Esophagus (tissue), 2 donors: ENCODE results near the gene SERHL2. TPM values are rescaled to one million over a fixed set of nuclear protein-coding genes. Genes with fewer than 3 reads are reported as not detected.
"Not testable (repeated sequence)": the region's sequence is repeated elsewhere in the genome, so short reads cannot be mapped to it uniquely, and the experiment has no call there.

Experiments used
- H3K27ac ChIP-seq, 2 donors: one replicate each; pipeline ENCODE4 v1.5.1; 2013; ENCODE audit warnings: low read depth in 2 of 2, mild to moderate bottlenecking in 2 of 2, inconsistent platforms in 1 of 2, low read length in 1 of 2, moderate library complexity in 1 of 2
- H3K27me3 ChIP-seq, 2 donors: one replicate each; pipeline ENCODE4 v1.6.1; 2013; ENCODE audit warnings: low read length in 2 of 2, control low read depth in 1 of 2, mild to moderate bottlenecking in 1 of 2; ENCODE audit not compliant: insufficient read depth in 2 of 2, control insufficient read depth in 1 of 2
- H3K36me3 ChIP-seq, 2 donors: one replicate each; pipeline ENCODE4 v1.6.1; 2013; ENCODE audit warnings: low read length in 1 of 2; ENCODE audit not compliant: control insufficient read depth in 2 of 2, insufficient read depth in 2 of 2
- H3K4me1 ChIP-seq, 2 donors: one replicate each; pipeline ENCODE4 v1.6.1; 2013; ENCODE audit warnings: low read length in 1 of 2; ENCODE audit not compliant: control insufficient read depth in 2 of 2, insufficient read depth in 2 of 2
- H3K4me3 ChIP-seq, 2 donors: one replicate each; pipeline ENCODE4 v1.5.1; 2013; ENCODE audit warnings: low read length in 2 of 2, mild to moderate bottlenecking in 2 of 2, low read depth in 1 of 2, moderate library complexity in 1 of 2
- H3K9me3 ChIP-seq, 2 donors: one replicate each; pipeline ENCODE4 v1.6.1; 2013; ENCODE audit warnings: mild to moderate bottlenecking in 2 of 2, low read depth in 1 of 2, low read length in 1 of 2, moderate library complexity in 1 of 2; ENCODE audit not compliant: control insufficient read depth in 2 of 2, insufficient read depth in 1 of 2
- WGBS, 2 donors: extraction: QIAGEN DNeasy Blood & Tissue Kit; methylation state at CpG; one replicate each; pipeline ENCODE4 v1.1.7; 2013; 5-methylcytosine and 5-hydroxymethylcytosine counted together
- polyA plus RNA-seq, 2 donors: library from polyadenylated mRNA; stranded (reverse); fragments of 200-250 nt; gene quantifications; one replicate each; pipeline ENCODE4 v1.2.3, GENCODE V29; 2013
- donor health status: healthy with polysubstance abuse.
- donor health status: Bipolar disorder and iron deficiency.

The SERHL2 gene
- polyA plus RNA-seq, 2 donors = 1.5 to 6.0 TPM

GRCh38 chr22:42549331-42550060 lies 4.3 kb upstream of the SERHL2 start:
- peaks cover 0 to 7% of the 10 kb centered on the region in 2 donors for H3K4me1 ChIP-seq
- no peak overlapping the region for H3K27ac ChIP-seq
- no peak overlapping the region for H3K4me3 ChIP-seq
- no peaks in the 10 kb centered on the region for H3K9me3 ChIP-seq
- H3K36me3 ChIP-seq = no peaks in the 10 kb centered on the region
- no peaks in the 10 kb centered on the region for H3K27me3 ChIP-seq
- WGBS, 2 donors = 64 to 72% methylated on average over 10 to 11 of the region's 11 CpGs

DNA sequence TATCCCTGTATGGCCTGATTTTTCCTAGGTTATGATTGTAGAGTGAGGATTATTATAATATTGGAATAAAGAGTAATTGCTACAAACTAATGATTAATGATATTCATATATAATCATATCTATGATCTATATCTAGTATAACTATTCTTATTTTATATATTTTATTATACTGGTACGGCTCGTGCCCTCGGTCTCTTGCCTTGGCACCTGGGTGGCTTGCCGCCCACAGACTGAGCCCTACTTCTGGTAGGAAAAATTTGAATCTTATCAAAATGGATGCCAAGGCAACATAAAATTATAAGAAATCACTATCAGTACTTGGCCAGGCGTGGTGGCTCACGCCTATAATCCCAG lies 1.5 kb upstream of the SERHL2 start:
- 84 to 86% methylated on average over 6 of the region's 6 CpGs for WGBS, 2 donors
- not testable (repeated sequence) for H3K4me3 ChIP-seq, H3K36me3 ChIP-seq, H3K9me3 ChIP-seq, H3K4me1 ChIP-seq, H3K27ac ChIP-seq, H3K27me3 ChIP-seq

DNA sequence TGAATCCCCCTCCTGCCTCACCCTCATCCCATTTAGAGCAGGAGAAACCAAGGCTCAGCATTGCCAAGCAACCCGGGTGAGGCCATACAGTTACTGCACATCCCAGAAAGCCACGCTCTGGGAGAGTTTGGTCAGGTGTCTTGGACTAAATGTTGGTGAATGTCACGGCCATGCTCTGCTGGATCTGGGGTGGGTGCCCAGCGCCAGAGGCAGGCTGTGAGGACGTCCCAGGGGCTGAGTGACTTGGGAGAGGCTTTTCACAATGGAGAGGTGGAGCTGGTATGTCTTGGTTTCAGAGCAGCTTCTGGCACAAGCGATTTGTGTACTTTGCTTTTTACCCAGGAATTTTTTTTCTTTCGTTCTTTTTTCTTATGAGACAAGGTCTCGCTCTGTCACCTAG lies 6.6 kb downstream of the SERHL2 start:
- peak overlapping the region in 1 of 2 donors; percentile 27 for H3K27ac ChIP-seq
- H3K27me3 ChIP-seq = no peaks in the 10 kb centered on the region
- H3K4me1 ChIP-seq = peaks cover 0 to 11% of the 10 kb centered on the region in 2 donors
- H3K4me3 ChIP-seq = no peak overlapping the region
- no peaks in the 10 kb centered on the region for H3K9me3 ChIP-seq
- WGBS, 2 donors = 56 to 68% methylated on average over 8 of the region's 8 CpGs
- no peaks in the 10 kb centered on the region for H3K36me3 ChIP-seq

- 46 to 47% methylated on average over 7 of the region's 7 CpGs for WGBS, 2 donors
- H3K27me3 ChIP-seq = no peaks in the 10 kb centered on the region
- H3K9me3 ChIP-seq = no peaks in the 10 kb centered on the region
- peak overlapping the region in 1 of 2 donors; percentile 27 for H3K27ac ChIP-seq
- H3K4me3 ChIP-seq = no peak overlapping the region
- no peaks in the 10 kb centered on the region for H3K36me3 ChIP-seq
- H3K4me1 ChIP-seq = peaks cover 0 to 11% of the 10 kb centered on the region in 2 donors
Observed at GRCh38 chr22:42560781-42561180, 7.0 kb downstream of the SERHL2 start.

GRCh38 chr22:42561856-42562255 lies 8.1 kb downstream of the SERHL2 start:
- H3K27ac ChIP-seq = no peak overlapping the region
- 64 to 65% methylated on average over 5 of the region's 5 CpGs for WGBS, 2 donors

GRCh38 chr22:42562279-42562678 lies 8.5 kb downstream of the SERHL2 start:
- Histone ChIP-seq H3K36me3 (no peaks in the 10 kb centered on the region), H3K4me1 (peaks cover 0 to 11% of the 10 kb centered on the region in 2 donors), H3K27ac (no peak overlapping the region), H3K27me3 (no peaks in the 10 kb centered on the region), H3K9me3 (no peaks in the 10 kb centered on the region), H3K4me3 (no peak overlapping the region)
- 37 to 68% methylated on average over 8 of the region's 8 CpGs for WGBS, 2 donors

More at GRCh38 chr22:42561856-42562255, 8.1 kb downstream of the SERHL2 start:
- no peaks in the 10 kb centered on the region for H3K9me3 ChIP-seq
- H3K4me1 ChIP-seq = peaks cover 0 to 11% of the 10 kb centered on the region in 2 donors
- H3K36me3 ChIP-seq = no peaks in the 10 kb centered on the region
- no peaks in the 10 kb centered on the region for H3K27me3 ChIP-seq
- H3K4me3 ChIP-seq = no peak overlapping the region

GRCh38 chr22:42562684-42563083 lies 8.9 kb downstream of the SERHL2 start:
- Histone ChIP-seq H3K27me3 (no peaks in the 10 kb centered on the region), H3K36me3 (no peaks in the 10 kb centered on the region), H3K9me3 (no peaks in the 10 kb centered on the region), H3K4me1 (peaks cover 0 to 11% of the 10 kb centered on the region in 2 donors), H3K27ac (no peak overlapping the region), H3K4me3 (no peak overlapping the region)
- WGBS, 2 donors = 77 to 81% methylated on average over 2 of the region's 2 CpGs

- not testable (repeated sequence) for H3K4me3 ChIP-seq, H3K9me3 ChIP-seq, H3K27me3 ChIP-seq, H3K27ac ChIP-seq, H3K36me3 ChIP-seq
- peaks cover 0 to 11% of the 10 kb centered on the region in 2 donors for H3K4me1 ChIP-seq
- 52 to 80% methylated on average over 2 to 3 of the region's 3 CpGs for WGBS, 2 donors
Observed at GRCh38 chr22:42563943-42564342, 10.2 kb downstream of the SERHL2 start.

- Histone ChIP-seq H3K4me3 (no peak overlapping the region), H3K9me3 (no peaks in the 10 kb centered on the region), H3K27me3 (no peaks in the 10 kb centered on the region), H3K4me1 (peaks cover 0 to 11% of the 10 kb centered on the region in 2 donors), H3K36me3 (no peaks in the 10 kb centered on the region), H3K27ac (no peak overlapping the region)
- 97 to 98% methylated on average over 17 of the region's 17 CpGs for whole genome bisulfite sequencing, 2 donors
Observed at GRCh38 chr22:42564699-42565098, 10.9 kb downstream of the SERHL2 start.

- H3K9me3 ChIP-seq = no peaks in the 10 kb centered on the region
- no peaks in the 10 kb centered on the region for H3K27me3 ChIP-seq
- H3K27ac ChIP-seq = no peak overlapping the region
- H3K36me3 ChIP-seq = no peaks in the 10 kb centered on the region
- peaks cover 0 to 7% of the 10 kb centered on the region in 2 donors for H3K4me1 ChIP-seq
- WGBS, 2 donors = 92 to 94% methylated on average over 12 of the region's 12 CpGs
- no peak overlapping the region for H3K4me3 ChIP-seq
Observed at GRCh38 chr22:42565956-42566355, 12.2 kb downstream of the SERHL2 start.
